ENCODE results near the gene GPATCH4.
A peak's percentile ranks its signal among the peaks of the same experiment; 100 is the strongest.
"Not testable (repeated sequence)": the region's sequence is repeated elsewhere in the genome, so short reads cannot be mapped to it uniquely, and the experiment has no call there.

The GPATCH4 gene

DNA sequence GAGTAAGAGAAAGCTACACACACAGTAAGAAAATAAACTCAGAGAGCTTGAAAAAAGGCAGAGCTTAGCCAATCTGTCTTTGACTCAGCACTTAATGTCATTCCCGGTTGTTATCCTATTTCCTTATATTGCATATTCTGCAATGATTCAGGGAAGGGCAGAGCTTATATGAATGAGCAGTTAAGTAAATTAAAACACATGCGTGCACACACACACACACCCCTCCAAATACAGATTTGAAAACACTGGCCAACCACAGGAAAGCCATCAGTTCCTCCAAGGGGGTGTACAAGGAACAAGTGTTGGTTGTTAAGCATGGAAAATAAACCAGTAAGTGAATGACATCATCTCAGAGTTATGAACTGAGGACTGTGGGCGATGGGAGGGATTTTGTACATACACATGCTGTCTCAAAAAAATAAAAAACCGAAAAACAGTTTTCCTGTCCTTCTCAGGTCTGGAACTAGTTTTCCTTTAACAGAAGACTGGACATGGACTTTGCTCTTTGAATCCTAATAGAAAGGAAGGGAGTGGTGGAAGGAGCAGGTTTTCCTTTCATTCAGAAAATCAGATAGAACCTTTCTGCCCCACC is 29.9 kb downstream of the GPATCH4 start:
- no peak for FAIRE-seq
- peak; percentile 80 for DNase-seq (ENCODE audit: insufficient read length, low spot score)
- no peak for TF ChIP-seq POLR2A (IDR thresholded peaks at IDR 0.05; ENCODE audit: low read depth, low read length)

DNA sequence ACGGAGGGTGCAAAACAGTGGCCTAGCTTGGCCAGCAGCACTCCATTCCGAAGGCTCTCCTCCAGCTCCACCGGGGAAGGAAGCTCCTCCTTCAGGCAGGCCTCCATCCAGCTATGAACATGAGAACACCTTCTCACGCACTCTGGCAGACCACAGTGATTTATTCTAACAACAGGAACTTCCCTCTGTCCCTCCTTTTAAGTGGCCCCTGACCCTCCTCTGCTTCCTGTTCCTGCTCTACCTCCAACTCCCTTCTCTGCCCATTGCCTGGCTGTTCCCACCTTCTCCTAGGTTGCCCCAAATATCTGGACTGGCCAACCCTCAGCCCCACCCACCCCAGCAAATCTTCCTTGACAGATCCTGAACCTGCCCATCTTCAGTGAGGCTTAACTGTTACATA is 34.8 kb downstream of the GPATCH4 start:
- no peak for TF ChIP-seq POLR2A (IDR thresholded peaks at IDR 0.05; ENCODE audit: low read depth, low read length)
- DNase-seq (ENCODE audit: insufficient read length, low spot score) = no peak
- no peak for FAIRE-seq

DNA sequence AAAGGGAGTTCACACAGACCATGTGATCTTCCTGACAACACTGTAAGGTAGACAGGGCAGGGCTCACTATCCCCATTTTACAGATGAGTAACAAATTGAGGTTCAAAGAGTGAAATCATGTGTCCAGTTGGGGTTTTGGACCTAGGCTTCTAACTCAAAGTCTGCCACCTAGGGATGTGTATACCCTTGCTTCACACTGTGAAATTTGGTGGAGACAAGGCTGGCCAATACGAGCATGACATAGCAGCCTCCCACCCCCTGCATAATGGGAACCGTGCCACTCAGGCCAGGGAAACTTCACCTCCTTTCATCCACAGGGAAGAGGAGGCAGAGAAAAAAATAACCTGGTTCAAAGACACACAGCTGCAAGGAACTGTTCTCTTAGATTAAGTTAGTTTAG is 35.8 kb downstream of the GPATCH4 start:
- DNase-seq (ENCODE audit: insufficient read length, low spot score) = no peak
- TF ChIP-seq POLR2A (IDR thresholded peaks at IDR 0.05; ENCODE audit: low read depth, low read length) = no peak
- FAIRE-seq = no peak

DNA sequence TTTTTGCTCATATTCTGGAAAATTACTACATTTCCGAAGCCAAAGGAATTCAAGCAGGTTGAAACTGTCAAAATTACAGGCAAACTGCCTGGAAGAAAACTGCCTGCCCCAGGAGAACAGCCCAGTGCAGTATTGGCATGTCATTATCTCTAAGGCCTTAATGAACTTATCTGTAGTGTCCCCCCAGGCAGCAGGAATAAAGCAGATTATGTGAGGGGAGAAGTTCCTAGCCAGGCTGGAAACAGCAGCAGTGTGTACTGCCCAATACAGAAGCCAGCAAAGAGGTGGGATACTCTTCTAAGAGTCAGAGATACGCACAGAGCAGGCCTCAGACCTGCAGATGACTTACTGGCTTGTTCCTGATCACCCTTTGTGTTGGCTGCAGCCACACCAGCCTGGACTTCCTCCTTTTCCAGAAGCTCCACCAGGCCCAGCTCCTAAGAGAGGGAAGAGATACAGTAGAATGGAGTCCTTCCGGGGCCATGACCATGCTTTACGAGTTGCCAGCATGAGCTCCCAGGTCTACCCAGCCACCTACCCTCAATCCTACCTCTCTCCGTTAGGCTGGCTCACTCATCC is 40.6 kb downstream of the GPATCH4 start:
- FAIRE-seq = no peak

DNA sequence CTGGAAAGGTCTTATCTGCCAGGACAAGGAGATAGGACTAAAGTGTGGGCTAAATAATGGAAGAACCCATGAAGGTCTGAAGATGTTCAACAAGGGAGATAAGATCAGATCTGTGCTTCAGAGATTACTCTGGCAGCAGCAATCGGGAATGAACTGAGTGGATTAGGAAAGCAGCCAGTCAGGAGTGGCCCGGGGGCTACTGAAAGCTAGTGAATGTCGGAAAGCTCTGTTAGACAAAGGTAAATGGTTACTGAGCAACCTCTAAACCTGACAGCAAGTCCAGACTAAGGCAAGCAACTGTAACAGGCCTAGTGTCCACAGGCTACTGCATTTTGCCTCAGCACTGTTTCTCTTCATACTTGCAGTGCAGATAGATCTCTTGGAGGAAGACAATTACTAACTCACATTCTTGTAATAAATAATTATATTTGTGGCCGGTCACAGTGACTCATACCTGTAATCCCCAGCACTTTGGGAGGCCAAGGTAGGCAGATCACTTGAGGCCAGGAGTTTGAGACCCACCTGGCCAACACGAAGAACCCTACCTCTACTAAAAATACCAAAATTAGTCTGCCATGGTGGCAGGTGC is 41.4 kb downstream of the GPATCH4 start:
- TF ChIP-seq POLR2A (IDR thresholded peaks at IDR 0.05; ENCODE audit: low read depth, low read length) = no peak
- FAIRE-seq (no peak), DNase-seq (ENCODE audit: insufficient read length, low spot score) (no peak)

More for the DNA sequence above, 40.6 kb downstream of the GPATCH4 start:
- DNase-seq (ENCODE audit: insufficient read length, low spot score) = no peak
- TF ChIP-seq POLR2A (IDR thresholded peaks at IDR 0.05; ENCODE audit: low read depth, low read length) = no peak

DNA sequence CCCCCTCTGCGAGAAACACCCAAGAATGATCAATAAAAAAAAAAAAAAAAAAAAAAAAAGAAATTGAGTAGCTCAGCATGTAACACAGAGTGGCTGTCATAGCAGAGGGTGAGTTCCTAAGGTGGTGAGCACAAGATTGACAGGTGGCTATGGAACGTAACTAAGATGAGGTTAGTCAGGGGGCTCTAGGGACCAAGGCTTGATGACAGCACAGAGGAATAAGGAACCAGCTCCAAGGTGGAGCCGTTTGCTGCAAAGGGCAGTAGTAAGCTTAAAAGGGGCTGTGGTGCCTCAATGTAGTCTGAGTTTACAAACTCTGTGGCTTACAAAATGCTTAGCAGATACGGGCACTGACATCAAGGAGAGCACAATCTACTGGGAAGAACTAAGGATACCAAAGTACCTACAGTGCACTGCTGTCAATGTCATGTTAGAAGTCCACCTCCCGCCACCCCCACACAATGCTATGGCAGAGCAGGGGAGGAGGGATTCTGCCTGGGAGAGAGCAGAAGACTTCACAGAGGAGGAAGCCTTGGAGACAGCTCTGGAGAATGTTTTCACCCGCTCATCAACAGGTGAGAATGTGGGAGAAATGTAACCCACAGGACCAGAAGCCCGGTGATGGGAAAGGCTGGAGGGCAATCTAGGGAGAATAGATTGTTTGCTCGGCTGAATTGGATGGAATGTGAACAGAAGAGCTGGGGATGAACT is 42.0 kb downstream of the GPATCH4 start:
- no peak for TF ChIP-seq POLR2A (IDR thresholded peaks at IDR 0.05; ENCODE audit: low read depth, low read length)
- FAIRE-seq (no peak), DNase-seq (ENCODE audit: insufficient read length, low spot score) (no peak)

DNA sequence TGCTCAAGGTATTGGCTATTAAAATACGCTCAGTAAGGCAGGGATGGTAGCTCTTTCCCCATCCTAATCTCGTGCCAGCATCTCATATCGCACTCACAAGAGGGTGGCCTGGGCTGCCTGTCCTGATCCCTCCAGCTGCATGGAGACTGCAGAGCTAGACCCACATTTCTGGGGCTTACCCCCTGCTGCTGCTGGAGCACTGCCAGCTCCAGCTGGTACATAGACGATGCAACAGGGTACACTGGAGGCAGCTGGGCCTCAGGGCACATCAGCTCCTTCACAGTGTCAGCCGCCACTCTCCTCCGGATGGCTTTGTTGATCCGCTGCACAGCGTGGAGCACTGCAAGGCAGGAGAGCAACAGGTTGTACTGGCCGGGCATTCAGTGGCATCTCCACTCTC is 44.9 kb downstream of the GPATCH4 start:
- FAIRE-seq = no peak
- TF ChIP-seq POLR2A (IDR thresholded peaks at IDR 0.05; ENCODE audit: low read depth, low read length) = no peak
- DNase-seq (ENCODE audit: insufficient read length, low spot score) = no peak

DNA sequence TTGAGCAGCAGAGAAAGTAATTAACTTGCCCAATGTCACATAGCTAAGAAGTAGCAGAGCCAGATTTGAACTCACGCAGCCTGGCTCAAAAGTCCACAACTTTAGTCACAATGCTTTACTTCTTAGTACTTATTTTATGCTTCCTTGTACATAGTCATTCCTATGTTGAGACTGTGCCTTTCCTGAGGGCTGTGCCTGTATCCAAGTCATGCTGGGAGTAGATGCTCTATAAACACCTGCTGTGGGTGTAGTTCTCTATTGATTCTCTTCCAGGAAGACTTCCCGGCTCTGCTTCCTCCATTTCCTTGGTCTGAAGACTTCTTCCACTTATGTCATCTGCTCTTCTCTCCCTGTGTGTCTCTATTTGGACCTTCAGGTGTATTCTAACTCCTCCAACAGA is 45.6 kb downstream of the GPATCH4 start:
- no peak for FAIRE-seq
- no peak for DNase-seq (ENCODE audit: insufficient read length, low spot score)
- no peak for TF ChIP-seq POLR2A (IDR thresholded peaks at IDR 0.05; ENCODE audit: low read depth, low read length)

DNA sequence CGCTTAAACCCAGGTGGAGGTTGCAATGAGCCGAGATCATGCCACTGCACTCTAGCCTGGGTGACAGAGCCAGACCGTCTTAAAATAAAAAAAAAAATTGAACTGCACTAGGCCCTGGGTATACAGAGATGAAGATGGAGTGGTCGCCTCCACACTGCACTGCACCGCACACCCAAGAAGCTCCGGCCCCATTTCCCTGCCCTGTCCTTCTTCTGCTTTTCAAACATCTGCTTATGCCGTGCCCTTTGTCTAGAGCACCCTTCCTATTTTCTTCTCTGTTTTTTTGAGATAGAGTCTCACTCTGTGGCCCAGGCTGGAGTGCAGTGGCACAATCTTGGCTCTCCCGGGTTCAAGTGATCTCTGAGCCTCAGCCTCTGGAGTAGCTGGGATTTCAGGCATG is 46.3 kb downstream of the GPATCH4 start:
- DNase-seq (ENCODE audit: insufficient read length, low spot score) (no peak), FAIRE-seq (no peak)
- no peak for TF ChIP-seq POLR2A (IDR thresholded peaks at IDR 0.05; ENCODE audit: low read depth, low read length)

DNA sequence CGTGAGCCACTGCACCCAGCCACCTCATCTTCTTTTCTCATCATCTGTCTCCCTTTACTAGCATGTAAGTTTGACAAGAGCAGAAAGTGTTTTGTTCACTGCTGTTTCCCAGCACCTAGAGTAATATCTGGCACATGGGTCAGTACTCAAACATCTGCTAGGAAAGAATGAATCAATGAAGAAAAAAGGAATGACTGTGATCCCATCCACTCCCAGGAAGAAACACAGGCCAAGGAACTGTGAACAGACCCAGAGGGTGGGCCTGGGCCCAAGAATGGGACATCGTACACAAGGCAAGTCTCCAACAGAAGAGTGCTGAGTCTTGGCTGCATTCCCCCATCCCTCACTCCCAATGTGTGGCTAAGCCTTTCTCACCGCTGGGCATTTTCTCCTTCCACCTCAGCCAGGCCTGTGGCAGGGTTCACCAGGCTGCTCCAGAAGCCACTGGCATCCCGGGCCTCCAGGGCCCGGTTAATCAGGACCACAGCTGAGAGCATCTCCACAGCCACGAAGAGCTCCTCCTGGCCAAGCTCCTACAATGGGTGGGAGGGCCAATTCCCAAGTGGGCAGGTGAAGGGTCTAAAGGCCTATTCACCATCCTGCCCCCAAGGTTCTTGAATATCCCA is 47.3 kb downstream of the GPATCH4 start:
- TF ChIP-seq POLR2A (IDR thresholded peaks at IDR 0.05; ENCODE audit: low read depth, low read length) = no peak
- DNase-seq (ENCODE audit: insufficient read length, low spot score) (no peak), FAIRE-seq (no peak)

DNA sequence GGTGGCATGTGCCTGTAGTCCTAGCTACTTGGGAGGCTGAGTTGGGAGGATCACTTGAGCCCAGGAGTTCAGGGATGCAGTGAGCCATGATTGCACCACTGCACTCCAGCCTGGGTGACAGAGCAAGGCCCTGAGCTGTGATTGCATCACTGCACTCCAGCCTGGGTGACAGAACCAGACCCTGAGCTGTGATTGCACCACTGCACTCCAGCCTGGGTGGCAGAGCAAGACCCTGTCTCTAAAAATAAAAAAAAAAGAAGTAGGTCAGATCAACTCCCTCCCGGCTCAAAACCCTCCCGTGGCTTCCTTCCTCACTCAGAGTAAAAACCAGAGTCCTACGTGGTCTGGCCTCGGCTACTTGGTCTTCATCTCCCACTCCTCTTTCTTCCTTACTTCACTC is 48.3 kb downstream of the GPATCH4 start:
- not testable (repeated sequence) for DNase-seq (ENCODE audit: insufficient read length, low spot score); FAIRE-seq

DNA sequence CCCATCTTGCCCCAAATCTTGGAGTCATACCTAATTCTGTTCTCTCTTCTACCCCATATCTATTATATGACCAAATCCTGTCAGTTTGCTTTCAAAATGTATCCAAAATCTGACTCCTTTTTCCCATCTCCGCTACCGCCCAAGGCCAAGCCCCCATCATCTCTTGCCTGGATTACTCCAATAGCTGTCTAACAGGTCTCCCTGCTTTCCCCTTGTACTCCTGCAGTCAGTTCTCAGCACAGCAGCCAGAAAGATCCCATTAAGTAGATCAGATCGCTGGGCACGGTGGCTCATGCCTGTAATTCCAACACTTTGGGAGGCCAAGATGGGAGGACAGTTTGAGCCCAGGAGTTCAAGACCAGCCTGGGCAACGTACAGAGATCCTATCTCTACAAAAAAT is 48.8 kb downstream of the GPATCH4 start:
- TF ChIP-seq POLR2A (IDR thresholded peaks at IDR 0.05; ENCODE audit: low read depth, low read length) = no peak
- DNase-seq (ENCODE audit: insufficient read length, low spot score) (no peak), FAIRE-seq (no peak)

DNA sequence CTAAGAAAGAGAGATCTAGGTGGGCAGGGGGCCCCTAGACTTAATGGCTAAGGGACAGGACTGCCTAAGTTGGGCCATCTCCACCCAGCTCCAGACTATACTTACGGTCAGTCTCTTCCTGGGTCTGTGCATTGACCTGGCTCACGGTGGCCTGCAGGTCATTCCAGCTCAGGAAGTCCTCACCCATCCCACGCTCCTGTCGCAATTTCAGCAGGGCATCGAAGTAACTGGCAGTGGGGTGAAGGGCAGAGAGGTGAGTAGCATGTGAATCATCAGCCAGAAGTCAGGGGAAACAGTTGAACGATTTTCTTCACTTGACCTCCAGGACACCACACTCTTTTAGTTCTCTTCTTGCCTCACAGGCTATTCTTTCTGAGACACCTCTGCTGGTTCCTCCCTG is 49.4 kb downstream of the GPATCH4 start:
- peak; percentile 50 for FAIRE-seq
- peak; percentile 86 for DNase-seq (ENCODE audit: insufficient read length, low spot score)
- TF ChIP-seq POLR2A (IDR thresholded peaks at IDR 0.05; ENCODE audit: low read depth, low read length) = no peak

DNA sequence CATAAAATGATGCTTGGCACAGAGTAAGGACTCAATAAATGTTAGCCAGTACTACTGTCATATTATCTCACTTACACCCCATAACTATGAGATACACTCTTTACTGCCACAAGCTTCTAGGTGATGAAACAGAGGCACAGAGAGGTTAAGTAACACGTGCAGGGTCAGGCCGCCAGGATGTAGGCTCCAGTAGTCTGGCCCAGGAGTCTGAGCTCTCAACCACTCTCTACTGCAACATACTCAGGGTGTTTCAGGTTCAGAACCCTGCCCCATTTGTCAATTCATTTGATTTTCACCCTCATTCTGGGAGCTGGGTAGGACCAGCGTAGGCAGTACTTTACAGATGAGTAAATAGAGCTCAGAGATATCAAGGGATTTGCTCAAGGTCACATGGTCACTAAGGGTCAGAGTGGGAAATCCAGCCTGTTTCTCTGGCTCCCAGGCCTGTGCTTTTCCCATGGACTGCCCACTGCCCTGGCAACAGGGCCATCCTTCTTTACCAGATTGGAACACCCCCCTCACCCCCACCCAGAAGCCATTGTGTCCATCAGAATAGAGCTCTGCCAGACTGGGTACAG is 50.1 kb downstream of the GPATCH4 start:
- FAIRE-seq = no peak
- DNase-seq (ENCODE audit: insufficient read length, low spot score) = no peak
- no peak for TF ChIP-seq POLR2A (IDR thresholded peaks at IDR 0.05; ENCODE audit: low read depth, low read length)

Data from H54 (cell line).